Stimulated activated CD8-positive, alpha-beta memory T cell treated with anti-CD3 and anti-CD28 coated beads, Interleukin-2, amount 100 ng/mL, for 48 hours (primary cell): ENCODE results near the gene HAUS7.
A peak's percentile ranks its signal among the peaks of the same experiment; 100 is the strongest.

Experiments
- DNase-seq, 2 donors: peaks; one replicate each; pipeline ENCODE4 v3.0.0-alpha.2; 2020; ENCODE audit warnings: low read depth in 2 of 2

The HAUS7 gene

GRCh38 chrX:153439977-153440376 is 30.4 kb downstream of the HAUS7 start:
- no peak for DNase-seq

- DNase-seq, result no peak
Observed at GRCh38 chrX:153438532-153438931, 31.8 kb downstream of the HAUS7 start.

- DNase-seq, result no peak
Observed at GRCh38 chrX:153435845-153436244, 34.5 kb downstream of the HAUS7 start.

GRCh38 chrX:153434801-153435200 is 35.6 kb downstream of the HAUS7 start:
- DNase-seq, result no peak

GRCh38 chrX:153433781-153434285 is 36.5 kb downstream of the HAUS7 start:
- DNase-seq, result no peak

DNA sequence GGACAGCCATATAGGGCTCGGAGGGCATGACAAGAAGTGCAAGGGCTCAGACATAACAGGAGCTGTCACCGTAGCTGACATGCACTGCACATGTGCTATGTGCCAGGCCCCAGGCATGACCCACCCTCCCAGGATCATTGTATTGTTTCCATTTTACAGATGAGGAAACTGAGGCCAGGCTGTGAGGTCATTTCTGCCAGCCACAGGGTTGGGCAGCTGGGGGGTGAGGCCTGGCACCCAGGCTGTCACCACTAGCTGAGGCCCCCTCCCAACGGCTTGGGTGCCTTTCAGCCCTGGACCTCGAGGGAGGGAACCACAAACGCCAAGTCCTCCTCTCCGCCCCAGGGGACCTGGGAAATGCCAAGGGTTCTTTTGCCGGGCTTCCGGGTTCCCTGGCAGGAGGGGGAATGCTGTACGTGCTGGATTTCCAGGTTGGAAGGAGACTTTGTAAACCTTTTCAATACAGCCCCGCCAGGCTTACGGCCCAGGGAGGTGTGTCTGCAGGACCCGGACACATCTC is 37.2 kb downstream of the HAUS7 start:
- no peak for DNase-seq

DNA sequence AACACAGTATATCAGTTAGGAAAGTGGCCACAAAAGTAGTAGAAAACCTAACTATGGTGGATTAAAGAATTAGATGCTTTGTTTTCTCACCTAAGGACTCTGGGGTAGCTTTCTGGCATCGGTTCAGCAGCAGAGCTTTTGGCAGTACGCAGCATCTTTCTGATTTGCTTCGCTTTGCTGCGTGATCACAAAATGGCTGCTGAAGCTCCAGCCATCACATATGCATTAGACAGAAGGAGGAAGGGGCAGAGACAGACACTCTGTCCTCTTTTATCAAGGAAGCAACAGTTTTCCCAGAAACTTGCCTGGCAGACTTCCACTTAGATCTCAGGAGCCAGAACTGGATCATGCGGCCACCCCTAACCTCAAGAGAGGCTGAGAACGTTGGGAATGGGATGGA is 39.6 kb downstream of the HAUS7 start:
- no peak for DNase-seq

- no peak for DNase-seq
Observed at GRCh38 chrX:153426204-153426603, 44.2 kb downstream of the HAUS7 start.

- DNase-seq, result no peak
Observed at GRCh38 chrX:153423652-153424051, 46.7 kb downstream of the HAUS7 start.

DNA sequence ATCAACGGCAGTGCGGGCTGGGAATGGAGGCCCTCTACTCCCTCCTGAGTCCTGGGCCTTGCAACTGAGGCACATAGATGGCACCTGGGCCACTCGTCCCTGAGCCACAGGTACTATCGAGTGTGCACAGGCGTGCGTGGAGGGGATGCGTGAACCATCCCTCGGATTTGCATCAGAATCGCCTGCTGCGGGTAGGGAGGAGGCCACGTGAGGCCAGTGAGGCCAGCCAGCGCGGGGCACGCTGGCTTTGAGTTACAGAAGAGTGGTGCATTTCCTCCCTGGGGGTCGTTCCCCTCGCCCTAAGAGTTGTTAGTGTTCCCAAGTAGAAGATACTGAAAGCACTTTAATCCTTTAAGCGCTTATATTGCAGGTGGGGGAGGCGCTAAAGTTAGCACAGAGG is 48.5 kb downstream of the HAUS7 start:
- no peak for DNase-seq

DNA sequence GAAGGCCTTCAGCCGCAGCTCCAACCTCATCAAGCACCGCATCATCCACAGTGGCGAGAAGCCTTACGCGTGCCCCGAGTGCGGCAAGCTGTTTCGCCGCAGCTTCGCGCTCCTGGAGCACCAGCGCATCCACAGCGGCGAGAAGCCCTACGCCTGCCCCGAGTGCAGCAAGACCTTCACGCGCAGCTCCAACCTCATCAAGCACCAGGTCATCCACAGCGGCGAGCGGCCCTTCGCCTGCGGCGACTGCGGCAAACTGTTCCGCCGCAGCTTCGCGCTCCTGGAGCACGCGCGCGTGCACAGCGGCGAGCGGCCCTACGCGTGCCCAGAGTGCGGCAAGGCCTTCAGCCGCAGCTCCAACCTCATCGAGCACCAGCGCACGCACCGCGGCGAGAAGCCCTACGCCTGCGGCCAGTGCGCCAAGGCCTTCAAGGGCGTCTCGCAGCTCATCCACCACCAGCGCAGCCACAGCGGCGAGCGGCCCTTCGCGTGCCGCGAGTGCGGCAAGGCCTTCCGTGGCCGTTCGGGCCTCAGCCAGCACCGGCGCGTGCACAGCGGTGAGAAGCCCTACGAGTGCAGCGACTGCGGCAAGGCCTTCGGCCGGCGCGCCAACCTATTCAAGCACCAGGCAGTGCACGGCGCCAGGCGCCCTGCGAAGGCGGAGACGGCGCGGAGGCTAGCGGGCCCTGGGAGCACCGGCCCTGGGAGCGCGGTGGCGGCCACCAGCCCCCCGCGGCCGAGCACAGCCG is 49.4 kb downstream of the HAUS7 start:
- no peak for DNase-seq

GRCh38 chrX:153417637-153418036 is 52.7 kb downstream of the HAUS7 start:
- no peak for DNase-seq

- no peak for DNase-seq
Observed at GRCh38 chrX:153416781-153417450, 53.5 kb downstream of the HAUS7 start.

DNA sequence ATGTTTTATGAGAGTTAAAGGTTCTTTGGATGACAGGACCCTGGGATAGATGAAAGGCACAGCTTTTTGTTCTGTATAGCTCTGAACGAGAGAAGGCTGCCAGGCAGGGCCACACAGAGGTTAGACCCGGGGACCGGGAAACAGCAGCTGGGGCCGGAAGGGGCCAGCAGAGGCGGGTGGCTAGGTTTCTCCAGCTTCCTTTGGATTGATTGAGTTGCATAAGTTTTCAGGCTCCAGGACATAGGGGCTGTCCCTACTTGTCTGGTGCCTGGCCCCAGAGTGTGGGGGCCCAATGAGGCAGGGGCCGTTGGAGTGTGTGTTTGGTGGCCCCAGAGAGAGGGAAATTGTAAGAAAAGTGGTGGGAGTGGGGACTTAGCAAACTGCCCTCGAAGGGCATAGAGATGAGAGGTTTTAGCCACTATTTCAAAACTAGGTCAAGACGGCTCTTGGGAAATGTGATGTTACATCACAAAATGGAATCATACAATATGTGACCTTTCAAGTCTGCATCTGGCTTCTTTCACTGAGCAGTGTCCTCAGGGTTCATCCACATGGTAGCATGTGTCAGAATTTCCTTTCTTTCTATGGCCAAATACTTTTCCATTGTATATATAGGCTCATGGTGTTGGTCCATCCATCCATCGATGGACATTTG is 55.4 kb downstream of the HAUS7 start:
- DNase-seq, result no peak

- no peak for DNase-seq
Observed at GRCh38 chrX:153413731-153414130, 56.6 kb downstream of the HAUS7 start.

GRCh38 chrX:153412746-153413720 is 57.3 kb downstream of the HAUS7 start:
- DNase-seq, result no peak

DNA sequence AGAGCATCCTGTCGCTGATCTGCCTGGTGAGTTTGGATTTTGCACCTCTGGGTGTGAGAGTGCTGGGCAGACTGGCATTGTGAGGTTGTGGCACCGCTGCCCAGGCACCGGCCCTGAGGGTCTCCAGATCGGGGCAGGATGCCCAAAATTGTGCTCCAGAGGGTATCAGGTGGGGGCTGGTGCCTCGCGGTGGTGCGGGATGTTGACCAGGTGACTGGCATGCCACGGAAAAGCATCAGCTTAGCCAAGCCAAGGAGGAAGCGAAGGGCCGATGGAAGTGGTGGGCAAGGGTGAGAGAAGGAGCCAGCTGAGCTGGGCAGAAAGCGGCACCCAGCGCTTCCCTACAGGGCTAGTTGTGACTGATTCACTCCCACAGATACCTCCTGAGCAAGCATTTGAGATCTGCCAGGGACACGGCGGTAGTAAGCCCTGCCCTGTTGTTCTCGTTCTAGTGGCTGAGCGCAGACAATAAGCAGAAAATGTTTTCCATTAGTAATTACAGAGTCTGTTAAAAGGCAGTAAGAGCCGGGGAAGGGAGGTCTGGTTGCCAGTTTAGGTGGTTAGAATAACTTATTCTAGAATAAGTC is 58.3 kb downstream of the HAUS7 start:
- no peak for DNase-seq

- DNase-seq, result peak; percentile 5 to 20
Observed at GRCh38 chrX:153411255-153411987, 59.0 kb downstream of the HAUS7 start, which contains the start of gene ZFP92. Gene ZFP92, plus strand, starts transcription at chrX:153411472. Its CDS starts 6,851 bp downstream, at chrX:153418323.

DNA sequence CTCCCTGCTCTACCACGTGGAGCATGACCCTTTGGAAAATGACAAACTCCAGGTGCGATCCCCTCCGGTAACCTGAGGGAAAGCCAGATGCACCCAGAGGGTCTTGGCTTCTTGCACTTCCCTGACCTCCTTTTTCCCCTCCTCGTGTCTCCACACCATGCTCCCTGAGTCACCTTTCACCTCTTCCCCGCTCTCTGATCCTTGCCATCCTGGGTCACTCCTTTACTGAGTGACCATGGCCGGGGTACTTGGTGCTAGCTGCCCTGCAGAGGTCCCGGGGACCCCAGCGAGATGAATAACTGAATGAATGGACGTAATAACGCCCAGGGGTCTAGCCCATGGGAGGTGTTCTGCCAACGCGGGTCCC is 59.5 kb downstream of the HAUS7 start:
- no peak for DNase-seq

- no peak for DNase-seq
Observed at GRCh38 chrX:153410373-153410772, 60.0 kb downstream of the HAUS7 start.
